Loucy (cell line): ENCODE data around the gene RPA3.

Source experiments
- H2AFZ ChIP-seq: fragments of 200-600 bp; sonication (generic); 2 replicates; pipeline ENCODE4 v1.6.0; 2016; ENCODE audit warnings: antibody characterized with exemption, mild to moderate bottlenecking, low read length, moderate library complexity
- H3F3A ChIP-seq: fragments of 200-600 bp; 2 replicates; pipeline ENCODE4 v1.6.0; 2016; ENCODE audit warnings: antibody characterized with exemption, low read depth, mild to moderate bottlenecking
- H3K27me3 ChIP-seq: fragments of 200-600 bp; sonication (generic); 2 replicates; pipeline ENCODE4 v1.6.1; 2014; ENCODE audit warnings: low read length, mild to moderate bottlenecking; ENCODE audit not compliant: insufficient read depth, poor library complexity, severe bottlenecking
- H3K36me3 ChIP-seq: fragments of 200-600 bp; sonication (generic); 2 replicates; pipeline ENCODE4 v1.6.1; 2016; ENCODE audit warnings: low read length; ENCODE audit not compliant: insufficient read depth
- H3K4me1 ChIP-seq: fragments of 200-600 bp; sonication (generic); 2 replicates; pipeline ENCODE4 v1.5.1; 2014; ENCODE audit warnings: low read length, mild to moderate bottlenecking; ENCODE audit not compliant: insufficient read depth, poor library complexity, severe bottlenecking
- H3K4me2 ChIP-seq: fragments of 200-600 bp; sonication (generic); 2 replicates; pipeline ENCODE4 v1.6.0; 2014; ENCODE audit warnings: antibody characterized with exemption, low read length, low read depth, mild to moderate bottlenecking; ENCODE audit not compliant: poor library complexity, severe bottlenecking
- H3K4me3 ChIP-seq: fragments of 200-600 bp; sonication (generic); 2 replicates; pipeline ENCODE4 v1.5.1; 2014; ENCODE audit warnings: low read length, mild to moderate bottlenecking, mixed read lengths; ENCODE audit not compliant: poor library complexity, severe bottlenecking
- H3K79me2 ChIP-seq: fragments of 200-600 bp; sonication (generic); 2 replicates; pipeline ENCODE4 v1.6.1; 2014; ENCODE audit warnings: low read length; ENCODE audit not compliant: insufficient read depth
- H3K9ac ChIP-seq: fragments of 200-600 bp; sonication (generic); 2 replicates; pipeline ENCODE4 v1.6.0; 2014; ENCODE audit warnings: mild to moderate bottlenecking, low read depth, low read length, moderate library complexity; ENCODE audit not compliant: poor library complexity, severe bottlenecking
- H3K9me2 ChIP-seq: fragments of 200-600 bp; sonication (generic); replicated peaks from 2 replicates; pipeline ENCODE4 v1.6.1; 2016; ENCODE audit warnings: low read depth, low read length, mixed read lengths
- H3K9me3 ChIP-seq: fragments of 200-600 bp; sonication (generic); 2 replicates; pipeline ENCODE4 v1.6.1; 2014; ENCODE audit warnings: mild to moderate bottlenecking, antibody characterized with exemption, low read length, low read depth; ENCODE audit not compliant: insufficient read depth
- H4K20me1 ChIP-seq: fragments of 200-600 bp; sonication (generic); 2 replicates; pipeline ENCODE4 v1.6.0; 2014; ENCODE audit warnings: antibody characterized with exemption, low read length, mild to moderate bottlenecking; ENCODE audit not compliant: insufficient read depth, poor library complexity, severe bottlenecking
- CTCF ChIP-seq: fragments of 200-600 bp; sonication (generic); conservative IDR thresholded peaks from 2 replicates; pipeline ENCODE4 v1.5.1; 2014; ENCODE audit warnings: mild to moderate bottlenecking, antibody characterized with exemption, low read length
- EZH2phosphoT487 ChIP-seq: fragments of 200-600 bp; IDR thresholded peaks from 2 replicates; pipeline ENCODE4 v1.6.1; 2018; ENCODE audit warnings: antibody characterized with exemption, mild to moderate bottlenecking, moderate library complexity, borderline replicate concordance

The RPA3 gene

GRCh38 chr7:7653593-7654187, 64.7 kb downstream of the RPA3 start:
- no peak for TF ChIP-seq EZH2phosphoT487
- peak; percentile 84 for TF ChIP-seq CTCF
- no peak overlapping the region for H3K4me3 ChIP-seq
- H3K27me3 ChIP-seq = no peaks in the 10 kb centered on the region
- no peaks in the 10 kb centered on the region for H3K9me3 ChIP-seq
- no peaks in the 10 kb centered on the region for H4K20me1 ChIP-seq
- H2AFZ ChIP-seq = no peak overlapping the region
- H3K9ac ChIP-seq = no peak overlapping the region
- H3K36me3 ChIP-seq = no peaks in the 10 kb centered on the region
- H3F3A ChIP-seq = no peaks in the 10 kb centered on the region
- H3K4me1 ChIP-seq = peaks cover 31% of the 10 kb centered on the region
- H3K4me2 ChIP-seq = peak overlapping the region; percentile 8
- peaks cover 21% of the 10 kb centered on the region for H3K79me2 ChIP-seq
- H3K9me2 ChIP-seq = no peaks in the 10 kb centered on the region

- Histone ChIP-seq H3K36me3 (no peaks in the 10 kb centered on the region), H3K9me3 (no peaks in the 10 kb centered on the region), H3K4me2 (peak overlapping the region; percentile 1), H3F3A (no peaks in the 10 kb centered on the region), H3K79me2 (peaks cover 22% of the 10 kb centered on the region), H2AFZ (no peak overlapping the region), H4K20me1 (no peaks in the 10 kb centered on the region), H3K4me1 (peaks cover 31% of the 10 kb centered on the region), H3K4me3 (no peak overlapping the region), H3K9me2 (no peaks in the 10 kb centered on the region), H3K27me3 (no peaks in the 10 kb centered on the region), H3K9ac (no peak overlapping the region)
- no peak for TF ChIP-seq EZH2phosphoT487
- TF ChIP-seq CTCF = no peak
These were observed 65.4 kb downstream of the RPA3 start for GRCh38 chr7:7652798-7653540.

GRCh38 chr7:7651479-7651878, 66.9 kb downstream of the RPA3 start:
- Histone ChIP-seq H3K4me1 (peaks cover 31% of the 10 kb centered on the region), H3K79me2 (peaks cover 36% of the 10 kb centered on the region), H3K9me3 (no peaks in the 10 kb centered on the region), H3K27me3 (no peaks in the 10 kb centered on the region), H3F3A (no peaks in the 10 kb centered on the region), H3K9ac (peak overlapping the region; percentile 35), H2AFZ (peak overlapping the region; percentile 18; the same call in 1 of the 2 replicates), H3K4me3 (no peak overlapping the region), H4K20me1 (no peaks in the 10 kb centered on the region), H3K9me2 (no peaks in the 10 kb centered on the region), H3K36me3 (no peaks in the 10 kb centered on the region), H3K4me2 (peak overlapping the region; percentile 39)
- no peak for TF ChIP-seq EZH2phosphoT487
- TF ChIP-seq CTCF = no peak
